Tibial nerve (tissue), 4 donors: Measurements from ENCODE around the gene INPP4A. TPM values are rescaled to one million over a fixed set of nuclear protein-coding genes. Genes with fewer than 3 reads are reported as not detected.
"Not testable (repeated sequence)": the region's sequence is repeated elsewhere in the genome, so short reads cannot be mapped to it uniquely, and the experiment has no call there.

Experiments used
- DNase-seq, 2 donors: peaks; one replicate each; pipeline ENCODE4 v3.0.0-alpha.2; 2019; ENCODE audit warnings: low spot score in 2 of 2
- H3K27ac ChIP-seq, 4 donors: fragments of 200-600 bp; sonication (generic) in 3 of 4; one replicate each; pipeline ENCODE4 v1.5.1; 2017 to 2019; ENCODE audit warnings: mild to moderate bottlenecking in 1 of 4
- H3K27me3 ChIP-seq, 2 donors: fragments of 200-600 bp; sonication (generic) in 1 of 2; one replicate each; pipeline versions ENCODE4 v1.5.1 to v1.6.0; 2017 to 2019
- H3K36me3 ChIP-seq, 3 donors: fragments of 200-600 bp; sonication (generic); one replicate each; pipeline ENCODE4 v1.5.1; 2018 to 2019
- H3K4me1 ChIP-seq, 4 donors: fragments of 200-600 bp; sonication (generic) in 3 of 4; one replicate each; pipeline ENCODE4 v1.5.1; 2017 to 2019
- H3K4me3 ChIP-seq, 4 donors: fragments of 200-600 bp; sonication (generic) in 3 of 4; one replicate each; pipeline ENCODE4 v1.5.1; 2017 to 2019; ENCODE audit warnings: mild to moderate bottlenecking in 1 of 4, moderate library complexity in 1 of 4
- H3K9me3 ChIP-seq, 4 donors: fragments of 200-600 bp; sonication (generic) in 3 of 4; one replicate each; pipeline ENCODE4 v1.5.1; 2017 to 2019
- EP300 ChIP-seq, 2 donors: sonication (generic); formaldehyde crosslinking; IDR thresholded peaks; one replicate each; pipeline ENCODE4 v1.6.1; 2017; ENCODE audit warnings: antibody characterized with exemption in 2 of 2, mild to moderate bottlenecking in 1 of 2
- POLR2A ChIP-seq, 2 donors: fragments of 450-650 bp; IDR thresholded peaks; one replicate each; pipeline ENCODE4 v1.6.1; 2017; ENCODE audit warnings: antibody characterized with exemption in 2 of 2, mild to moderate bottlenecking in 2 of 2, moderate library complexity in 2 of 2
- WGBS, 2 donors: methylation state at CpG; one replicate each; pipeline ENCODE4 v1.1.5; 2018; 5-methylcytosine and 5-hydroxymethylcytosine counted together
- total RNA-seq, 4 donors: library from RNA; depleted of rRNA; stranded (reverse); fragments of >200 nt; gene quantifications; one replicate each; pipeline ENCODE4 v1.1.0, GENCODE V29; 2016
- TF ChIP-seq, protein P1 (sequence below), 5 experiments: fragments of 200-600 bp in 3 of 5; fragments of 450-650 bp in 2 of 5; sonication (generic) in 3 of 5; IDR thresholded peaks; one replicate each; pipeline ENCODE4 v1.5.1; 2016 to 2019; ENCODE audit warnings: antibody characterized with exemption in 5 of 5, mild to moderate bottlenecking in 3 of 5, moderate library complexity in 2 of 5

INPP4A gene
- total RNA-seq, 4 donors from 2014 or later = 23.7 to 45.0 (median 30.9) TPM

DNA sequence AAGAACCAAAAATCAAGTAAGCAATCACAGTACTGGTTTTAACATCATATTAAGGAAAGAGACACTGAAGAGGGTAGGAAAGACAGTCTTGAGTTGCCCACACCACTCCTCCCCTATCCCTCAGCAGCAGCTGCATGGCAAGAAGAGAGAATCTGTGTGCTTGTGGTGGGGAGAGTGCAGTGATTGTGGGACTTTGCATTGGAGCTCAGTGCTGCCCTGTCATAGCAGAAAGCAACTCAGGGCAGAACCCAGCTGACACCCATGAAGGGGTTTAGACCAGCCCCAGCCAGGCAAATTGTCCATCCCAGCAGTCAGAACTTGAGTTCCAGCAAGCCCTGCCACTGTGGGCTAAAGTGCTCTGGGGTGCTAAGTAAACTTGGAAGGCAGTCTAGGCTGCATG is 40.8 kb upstream of the INPP4A start:
- H3K27ac ChIP-seq = no peak overlapping the region
- TF ChIP-seq POLR2A (IDR thresholded peaks at IDR 0.05) (no peak), EP300 (IDR thresholded peaks at IDR 0.05) (no peak)
- TF ChIP-seq, protein P1, sequence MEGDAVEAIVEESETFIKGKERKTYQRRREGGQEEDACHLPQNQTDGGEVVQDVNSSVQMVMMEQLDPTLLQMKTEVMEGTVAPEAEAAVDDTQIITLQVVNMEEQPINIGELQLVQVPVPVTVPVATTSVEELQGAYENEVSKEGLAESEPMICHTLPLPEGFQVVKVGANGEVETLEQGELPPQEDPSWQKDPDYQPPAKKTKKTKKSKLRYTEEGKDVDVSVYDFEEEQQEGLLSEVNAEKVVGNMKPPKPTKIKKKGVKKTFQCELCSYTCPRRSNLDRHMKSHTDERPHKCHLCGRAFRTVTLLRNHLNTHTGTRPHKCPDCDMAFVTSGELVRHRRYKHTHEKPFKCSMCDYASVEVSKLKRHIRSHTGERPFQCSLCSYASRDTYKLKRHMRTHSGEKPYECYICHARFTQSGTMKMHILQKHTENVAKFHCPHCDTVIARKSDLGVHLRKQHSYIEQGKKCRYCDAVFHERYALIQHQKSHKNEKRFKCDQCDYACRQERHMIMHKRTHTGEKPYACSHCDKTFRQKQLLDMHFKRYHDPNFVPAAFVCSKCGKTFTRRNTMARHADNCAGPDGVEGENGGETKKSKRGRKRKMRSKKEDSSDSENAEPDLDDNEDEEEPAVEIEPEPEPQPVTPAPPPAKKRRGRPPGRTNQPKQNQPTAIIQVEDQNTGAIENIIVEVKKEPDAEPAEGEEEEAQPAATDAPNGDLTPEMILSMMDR (IDR thresholded peaks at IDR 0.05) = no peak

DNA sequence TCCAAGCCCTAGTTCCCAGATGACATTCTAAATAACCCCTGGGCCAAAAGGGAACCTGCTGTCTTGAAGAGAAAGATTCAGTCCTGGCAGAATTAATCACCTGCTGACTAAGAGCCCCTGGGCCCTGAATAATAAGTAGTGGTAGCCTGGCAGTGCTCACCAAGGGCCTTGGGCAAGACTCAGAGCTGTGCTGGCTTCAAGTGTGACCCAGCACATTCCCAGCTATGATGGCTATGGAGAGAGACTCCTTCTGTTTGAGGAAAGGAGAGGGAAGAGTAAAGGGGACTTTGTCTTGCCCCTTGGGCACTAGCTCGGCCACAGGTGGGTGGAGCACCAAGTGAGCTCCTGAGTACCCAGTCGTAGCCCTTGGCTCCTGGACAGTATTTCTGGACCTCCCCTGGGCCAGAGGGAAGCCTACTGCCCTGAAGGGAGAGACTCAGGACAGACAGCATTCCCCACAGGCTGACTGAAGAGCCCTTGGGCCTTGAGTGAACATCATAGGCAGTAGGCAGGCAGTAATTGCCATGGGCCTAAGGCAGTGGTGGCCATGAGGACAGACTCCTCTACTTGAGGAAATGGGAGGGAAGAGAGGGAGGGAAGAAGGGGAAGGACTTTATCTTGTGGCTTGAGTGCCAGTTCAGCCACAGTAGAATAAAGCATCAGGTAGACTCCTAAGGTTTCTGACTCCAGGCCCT is 40.0 kb upstream of the INPP4A start:
- TF ChIP-seq EP300 (IDR thresholded peaks at IDR 0.05) (no peak), POLR2A (IDR thresholded peaks at IDR 0.05) (no peak)
- TF ChIP-seq, protein P1 (IDR thresholded peaks at IDR 0.05) = no peak

More for the DNA sequence above, 40.8 kb upstream of the INPP4A start:
- no peaks in the 10 kb centered on the region for H3K4me1 ChIP-seq
- no peaks in the 10 kb centered on the region for H3K36me3 ChIP-seq
- no peak overlapping the region for H3K4me3 ChIP-seq
- H3K9me3 ChIP-seq = no peaks in the 10 kb centered on the region
- no peaks in the 10 kb centered on the region for H3K27me3 ChIP-seq
- DNase-seq = no peak

DNA sequence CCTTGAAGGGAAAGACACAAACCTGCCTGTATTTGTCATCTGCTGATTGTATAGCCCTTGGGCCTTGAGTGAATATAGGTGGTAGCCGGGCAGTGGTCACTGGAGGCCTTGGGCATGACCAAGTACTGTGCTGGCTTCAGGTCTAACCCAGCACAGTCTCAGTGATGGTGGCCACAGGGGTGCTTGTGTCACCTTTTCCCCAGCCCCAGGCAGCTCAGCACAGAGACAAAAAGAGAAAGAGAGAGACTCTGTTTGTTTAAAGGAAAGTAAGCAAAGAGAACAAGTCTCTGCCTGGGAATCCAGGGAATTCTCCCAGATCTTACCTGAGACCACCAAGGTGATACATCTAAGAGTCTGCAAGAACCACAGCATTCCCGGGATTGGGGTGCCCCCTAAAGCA is 39.4 kb upstream of the INPP4A start:
- no peaks in the 10 kb centered on the region for H3K36me3 ChIP-seq
- no peaks in the 10 kb centered on the region for H3K27me3 ChIP-seq
- no peaks in the 10 kb centered on the region for H3K9me3 ChIP-seq
- H3K4me1 ChIP-seq = no peaks in the 10 kb centered on the region
- H3K27ac ChIP-seq = no peak overlapping the region
- TF ChIP-seq, protein P1 (IDR thresholded peaks at IDR 0.05) = no peak
- 75 to 88% methylated on average over 2 of the region's 2 CpGs for WGBS, 2 donors
- no peak for DNase-seq
- no peak overlapping the region for H3K4me3 ChIP-seq

More for the DNA sequence above, 40.0 kb upstream of the INPP4A start:
- H3K27ac ChIP-seq = no peak overlapping the region
- H3K4me1 ChIP-seq = no peaks in the 10 kb centered on the region
- no peaks in the 10 kb centered on the region for H3K9me3 ChIP-seq
- no peaks in the 10 kb centered on the region for H3K36me3 ChIP-seq
- H3K27me3 ChIP-seq = no peaks in the 10 kb centered on the region
- H3K4me3 ChIP-seq = no peak overlapping the region
- WGBS, 2 donors = 75 to 100% methylated on average over 2 of the region's 2 CpGs
- DNase-seq = no peak

DNA sequence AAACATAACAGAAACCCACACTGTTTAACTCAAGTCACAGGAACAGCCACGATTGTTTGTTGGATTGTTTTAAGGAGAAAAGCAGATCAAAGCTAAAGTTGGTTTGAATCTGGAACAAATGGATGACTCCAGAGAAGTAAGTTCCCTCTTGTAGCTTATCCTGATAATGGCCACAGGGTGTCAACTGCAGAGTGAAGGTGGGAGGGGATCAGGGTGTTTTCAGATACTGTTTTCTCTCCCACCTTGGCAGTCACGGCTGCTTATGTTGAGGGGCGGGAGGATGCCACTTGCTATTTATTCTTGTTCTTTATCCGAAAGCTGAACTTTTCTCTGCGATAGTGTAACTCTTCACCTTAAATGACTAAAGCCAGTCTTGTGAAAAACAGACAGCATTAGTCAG is 36.5 kb upstream of the INPP4A start:
- no peaks in the 10 kb centered on the region for H3K27me3 ChIP-seq
- 74 to 78% methylated on average over 5 of the region's 5 CpGs for whole genome bisulfite sequencing, 2 donors
- no peaks in the 10 kb centered on the region for H3K36me3 ChIP-seq
- no peak for TF ChIP-seq POLR2A (IDR thresholded peaks at IDR 0.05)
- TF ChIP-seq EP300 (IDR thresholded peaks at IDR 0.05) = no peak
- TF ChIP-seq, protein P1 (IDR thresholded peaks at IDR 0.05) = no peak
- no peak overlapping the region for H3K27ac ChIP-seq
- no peaks in the 10 kb centered on the region for H3K4me1 ChIP-seq
- H3K4me3 ChIP-seq = no peak overlapping the region
- no peaks in the 10 kb centered on the region for H3K9me3 ChIP-seq
- DNase-seq = no peak

DNA sequence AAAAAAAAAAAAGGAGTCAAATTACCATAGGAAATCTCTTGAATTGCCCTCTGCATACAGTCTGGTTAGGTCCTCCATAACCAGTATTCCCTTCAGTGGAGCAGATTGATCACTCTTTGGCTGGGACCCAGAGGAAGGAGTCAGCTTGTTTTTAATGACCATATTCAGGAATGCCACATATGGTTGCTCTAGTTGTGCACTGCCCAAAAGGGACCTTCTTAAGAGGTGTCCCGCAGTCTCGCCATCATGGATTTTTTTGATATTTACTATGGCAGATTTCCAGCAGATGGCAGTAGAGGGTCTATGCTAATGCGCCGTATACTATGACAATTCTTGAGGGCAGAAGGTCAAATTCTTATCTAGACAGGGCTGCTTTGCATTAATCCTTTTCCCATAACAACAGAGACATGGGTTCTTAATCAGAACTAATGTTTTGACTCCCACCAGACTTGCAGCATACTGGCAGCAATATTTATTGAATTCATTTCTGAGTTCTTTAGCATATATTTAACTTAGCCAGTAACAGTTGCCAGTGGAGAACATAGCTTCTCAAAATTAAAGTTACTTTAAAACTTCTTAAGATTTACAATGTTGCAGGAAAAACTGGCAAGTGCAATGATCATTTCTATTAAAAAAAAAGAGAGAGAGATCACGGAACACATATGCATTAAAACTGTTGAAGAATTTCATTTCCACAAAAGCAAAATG is 31.8 kb upstream of the INPP4A start:
- DNase-seq = peak in 1 of 2 donors; percentile 69
- TF ChIP-seq, protein P1 (IDR thresholded peaks at IDR 0.05) = peak; percentile 30 to 65 (median 56)
- no peak for TF ChIP-seq POLR2A (IDR thresholded peaks at IDR 0.05)
- TF ChIP-seq EP300 (IDR thresholded peaks at IDR 0.05) = no peak
- Histone ChIP-seq H3K4me3 (no peak overlapping the region), H3K4me1 (no peaks in the 10 kb centered on the region), H3K9me3 (no peaks in the 10 kb centered on the region), H3K27ac (no peak overlapping the region), H3K27me3 (no peaks in the 10 kb centered on the region), H3K36me3 (no peaks in the 10 kb centered on the region)
- 23 to 30% methylated on average over 5 of the region's 5 CpGs for WGBS, 2 donors

DNA sequence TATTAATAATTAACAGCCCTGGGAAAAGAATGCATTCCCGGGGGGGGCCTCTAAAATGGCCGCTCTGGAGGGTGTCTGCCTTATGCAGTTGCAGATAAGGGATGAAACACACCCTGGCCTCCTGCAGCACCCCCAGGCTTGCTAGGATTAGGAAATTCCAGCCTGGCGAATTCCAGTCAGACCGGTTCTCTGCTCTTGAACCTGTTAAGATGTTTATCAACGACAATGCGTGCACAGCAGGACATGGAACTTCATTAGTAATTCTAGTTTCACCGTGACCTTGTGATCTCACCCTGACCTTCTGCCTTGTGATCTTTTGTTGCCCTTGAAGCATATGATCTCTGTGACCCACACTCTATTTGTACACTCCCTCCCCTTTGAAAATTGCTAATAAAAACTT is 30.4 kb upstream of the INPP4A start:
- WGBS, 2 donors = 89 to 91% methylated on average over 7 of the region's 7 CpGs
- H3K27me3 ChIP-seq, H3K4me1 ChIP-seq, DNase-seq, H3K9me3 ChIP-seq, H3K36me3 ChIP-seq, H3K27ac ChIP-seq, H3K4me3 ChIP-seq: not testable (repeated sequence)

DNA sequence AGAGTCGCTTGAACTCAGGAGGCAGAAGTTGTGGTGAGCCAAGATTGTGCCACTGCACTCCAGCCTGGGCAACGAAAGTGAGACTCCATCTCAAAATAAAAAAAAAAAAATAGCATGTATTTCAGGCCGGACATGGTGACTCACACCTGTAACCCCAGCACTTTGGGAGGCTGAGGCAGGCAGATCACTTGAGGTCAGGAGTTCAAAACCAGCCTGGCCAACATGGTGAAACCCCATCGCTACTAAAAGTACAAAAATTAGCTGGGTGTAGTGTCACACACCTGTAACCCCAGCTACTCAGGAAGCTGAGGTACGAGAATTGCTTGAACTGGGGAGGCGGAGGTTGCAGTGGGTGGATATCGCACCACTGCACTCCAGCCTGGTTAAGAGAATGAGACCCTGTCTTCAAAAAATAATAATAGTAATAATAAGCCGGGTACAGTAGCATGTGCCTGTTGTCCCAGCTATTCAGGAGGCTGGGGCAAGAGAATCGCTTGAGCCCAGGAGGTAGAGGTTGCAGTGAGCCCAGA is 28.9 kb upstream of the INPP4A start:
- H3K36me3 ChIP-seq = not testable (repeated sequence)

More for the DNA sequence above, 28.9 kb upstream of the INPP4A start:
- not testable (repeated sequence) for H3K27me3 ChIP-seq, H3K9me3 ChIP-seq, H3K4me3 ChIP-seq, DNase-seq, H3K27ac ChIP-seq, H3K4me1 ChIP-seq
- WGBS, 2 donors = 91 to 94% methylated on average over 9 of the region's 9 CpGs
